Mesenchymal stem cell (in vitro differentiated cells and primary cell): ENCODE data around the gene PRR13.
"Not testable (repeated sequence)": the region's sequence is repeated elsewhere in the genome, so short reads cannot be mapped to it uniquely, and the experiment has no call there.

Source experiments
- DNase-seq: peaks from one replicate; pipeline ENCODE4 v3.0.0-alpha.2; 2013
- H2AFZ ChIP-seq: one replicate; pipeline ENCODE4 v1.6.1; 2013; ENCODE audit warnings: low read depth, mild to moderate bottlenecking, control low read depth, inconsistent platforms, low read length, moderate library complexity
- H2AK5ac ChIP-seq: 2 replicates; pipeline ENCODE4 v1.6.1; 2013; ENCODE audit warnings: low read length, moderate library complexity, mild to moderate bottlenecking, inconsistent platforms; ENCODE audit not compliant: severe bottlenecking
- H2BK120ac ChIP-seq: one replicate; pipeline ENCODE4 v1.6.1; 2013; ENCODE audit warnings: low read depth, mild to moderate bottlenecking, inconsistent platforms, low read length, moderate library complexity
- H2BK12ac ChIP-seq, 2 experiments: one replicate each; pipeline ENCODE4 v1.6.1; 2013; ENCODE audit warnings: inconsistent platforms in 2 of 2, low read length in 2 of 2, mild to moderate bottlenecking in 2 of 2, moderate library complexity in 2 of 2, control low read depth in 1 of 2
- H2BK15ac ChIP-seq: one replicate; pipeline ENCODE4 v1.6.1; 2013; ENCODE audit warnings: mild to moderate bottlenecking, low read depth, inconsistent platforms; ENCODE audit not compliant: poor library complexity, severe bottlenecking
- H2BK5ac ChIP-seq: 2 replicates; pipeline ENCODE4 v1.6.1; 2013; ENCODE audit warnings: low read depth, mild to moderate bottlenecking, low read length, control low read depth, inconsistent platforms; ENCODE audit not compliant: poor library complexity, severe bottlenecking
- H3K14ac ChIP-seq, 2 experiments: one replicate each; pipeline ENCODE4 v1.6.1; 2013; ENCODE audit warnings: inconsistent platforms in 2 of 2, low read length in 2 of 2, control low read depth in 1 of 2, mild to moderate bottlenecking in 1 of 2, moderate library complexity in 1 of 2
- H3K18ac ChIP-seq, 2 experiments: one replicate each; pipeline ENCODE4 v1.6.1; 2013; ENCODE audit warnings: inconsistent platforms in 2 of 2, low read length in 2 of 2, control low read depth in 1 of 2, low read depth in 1 of 2, mild to moderate bottlenecking in 1 of 2
- H3K23ac ChIP-seq, 2 experiments: one replicate each; pipeline ENCODE4 v1.6.1; 2013; ENCODE audit warnings: inconsistent platforms in 2 of 2, low read length in 2 of 2, mild to moderate bottlenecking in 2 of 2, moderate library complexity in 2 of 2, control low read depth in 1 of 2
- H3K27ac ChIP-seq: 2 replicates; pipeline ENCODE4 v1.5.1; 2013; ENCODE audit warnings: mild to moderate bottlenecking, moderate library complexity, low read length, control low read depth, inconsistent platforms; ENCODE audit not compliant: poor library complexity, severe bottlenecking
- H3K27me3 ChIP-seq, 2 experiments: 2 replicates each; pipeline versions ENCODE4 v1.6.1 to v1.7.0; 2013; ENCODE audit warnings: low read length in 2 of 2, mild to moderate bottlenecking in 2 of 2, moderate library complexity in 2 of 2, control low read depth in 1 of 2, inconsistent platforms in 1 of 2; ENCODE audit not compliant: control insufficient read depth in 1 of 2, insufficient read depth in 1 of 2
- H3K36me3 ChIP-seq, 2 experiments: 2 replicates each; pipeline versions ENCODE4 v1.6.1 to v1.7.0; 2013; ENCODE audit warnings: low read length in 2 of 2, control low read depth in 1 of 2, inconsistent platforms in 1 of 2, low read depth in 1 of 2, mild to moderate bottlenecking in 1 of 2; ENCODE audit not compliant: insufficient read depth in 2 of 2, control insufficient read depth in 1 of 2
- H3K4ac ChIP-seq, 2 experiments: one replicate each; pipeline ENCODE4 v1.6.1; 2013; ENCODE audit warnings: inconsistent platforms in 2 of 2, low read length in 2 of 2, mild to moderate bottlenecking in 2 of 2, moderate library complexity in 2 of 2, control low read depth in 1 of 2, low read depth in 1 of 2
- H3K4me1 ChIP-seq: 2 replicates; pipeline ENCODE4 v1.6.1; 2013; ENCODE audit warnings: low read depth, low read length, control low read depth; ENCODE audit not compliant: control insufficient read depth, insufficient read depth
- H3K4me2 ChIP-seq: 2 replicates; pipeline ENCODE4 v1.6.1; 2013; ENCODE audit warnings: low read length, mild to moderate bottlenecking, inconsistent platforms; ENCODE audit not compliant: poor library complexity, severe bottlenecking
- H3K4me3 ChIP-seq, 2 experiments: 2 replicates each; pipeline versions ENCODE4 v1.5.1 to v1.7.0; 2013; ENCODE audit warnings: low read length in 2 of 2, mild to moderate bottlenecking in 2 of 2, control low read depth in 1 of 2, low read depth in 1 of 2; ENCODE audit not compliant: insufficient read depth in 1 of 2
- H3K79me1 ChIP-seq: replicated peaks from 2 replicates; pipeline ENCODE4 v1.6.1; 2013; ENCODE audit warnings: mild to moderate bottlenecking, control low read depth, low read length, inconsistent platforms; ENCODE audit not compliant: poor library complexity, severe bottlenecking
- H3K9ac ChIP-seq: 2 replicates; pipeline ENCODE4 v1.7.0; 2013; ENCODE audit warnings: mild to moderate bottlenecking, low read length, moderate library complexity
- H3K9me3 ChIP-seq: 2 replicates; pipeline ENCODE4 v1.7.0; 2013; ENCODE audit warnings: mild to moderate bottlenecking, low read length; ENCODE audit not compliant: control insufficient read depth
- H4K8ac ChIP-seq: one replicate; pipeline ENCODE4 v1.6.1; 2013; ENCODE audit warnings: inconsistent platforms, mild to moderate bottlenecking, low read length, moderate library complexity
- H4K91ac ChIP-seq: one replicate; pipeline ENCODE4 v1.6.1; 2013; ENCODE audit warnings: mild to moderate bottlenecking, low read length, inconsistent platforms
- WGBS: methylation state at CpG from one replicate; pipeline ENCODE4 v1.1.7; 2013; ENCODE audit warnings: mixed read lengths; 5-methylcytosine and 5-hydroxymethylcytosine counted together

The PRR13 gene

DNA sequence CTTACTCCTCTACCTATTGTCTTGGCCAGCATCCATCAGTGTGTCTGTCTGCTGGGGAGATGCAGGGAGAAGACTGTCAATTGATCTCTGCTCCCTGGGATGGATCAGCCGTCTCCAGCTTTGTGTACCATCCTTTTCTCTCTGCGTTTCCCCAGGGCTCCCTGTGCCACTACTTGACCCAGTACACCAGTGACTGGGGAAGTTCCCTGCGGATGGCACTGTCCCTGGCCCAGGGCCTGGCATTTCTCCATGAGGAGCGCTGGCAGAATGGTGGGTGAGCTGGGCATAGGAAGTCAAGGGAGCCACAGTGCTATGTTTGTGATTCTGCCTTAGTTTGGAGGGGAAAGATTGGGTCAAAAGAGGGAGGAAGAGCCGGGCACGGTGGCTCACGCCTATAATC, 12.8 kb upstream of the PRR13 start:
- Histone ChIP-seq H3K23ac (no peak overlapping the region), H3K4me2 (no peak overlapping the region), H3K18ac (no peak overlapping the region)

GRCh38 chr12:53430116-53430515, 11.4 kb upstream of the PRR13 start:
- Histone ChIP-seq H2AK5ac (no peak overlapping the region), H3K27me3 (no peaks in the 10 kb centered on the region), H3K27ac (no peak overlapping the region), H3K14ac (no peak overlapping the region), H4K91ac (no peak overlapping the region), H3K4me3 (no peak overlapping the region), H3K36me3 (no peaks in the 10 kb centered on the region), H3K4ac (no peak overlapping the region), H2BK15ac (no peak overlapping the region), H3K79me1 (no peaks in the 10 kb centered on the region), H2AFZ (no peak overlapping the region), H2BK120ac (no peak overlapping the region), H3K18ac (no peak overlapping the region), H4K8ac (no peak overlapping the region), H3K9ac (no peak overlapping the region), H3K4me2 (no peak overlapping the region), H3K23ac (no peak overlapping the region), H2BK12ac (no peak overlapping the region), H3K9me3 (no peaks in the 10 kb centered on the region), H3K4me1 (peaks cover 7% of the 10 kb centered on the region), H2BK5ac (no peak overlapping the region)
- no peak for DNase-seq
- WGBS, result 88% methylated on average over 5 of the region's 5 CpGs

More for the DNA sequence above, 12.8 kb upstream of the PRR13 start:
- Histone ChIP-seq H3K9ac (no peak overlapping the region), H4K8ac (no peak overlapping the region), H3K27me3 (peaks cover 0 to 5% of the 10 kb centered on the region in 2 experiments), H2BK12ac (peak overlapping the region in 1 of 2 experiments; percentile 3), H3K27ac (no peak overlapping the region), H3K14ac (peak overlapping the region in 1 of 2 experiments; percentile 11), H2BK120ac (no peak overlapping the region), H2BK15ac (no peak overlapping the region), H2BK5ac (no peak overlapping the region), H3K4me1 (peaks cover 7% of the 10 kb centered on the region), H2AFZ (no peak overlapping the region), H3K4me3 (no peak overlapping the region), H3K4ac (no peak overlapping the region), H3K36me3 (no peaks in the 10 kb centered on the region), H2AK5ac (peak overlapping the region; percentile 53), H3K79me1 (no peaks in the 10 kb centered on the region), H3K9me3 (no peaks in the 10 kb centered on the region), H4K91ac (no peak overlapping the region)
- no peak for DNase-seq
- 95% methylated on average over 6 of the region's 7 CpGs for WGBS

DNA sequence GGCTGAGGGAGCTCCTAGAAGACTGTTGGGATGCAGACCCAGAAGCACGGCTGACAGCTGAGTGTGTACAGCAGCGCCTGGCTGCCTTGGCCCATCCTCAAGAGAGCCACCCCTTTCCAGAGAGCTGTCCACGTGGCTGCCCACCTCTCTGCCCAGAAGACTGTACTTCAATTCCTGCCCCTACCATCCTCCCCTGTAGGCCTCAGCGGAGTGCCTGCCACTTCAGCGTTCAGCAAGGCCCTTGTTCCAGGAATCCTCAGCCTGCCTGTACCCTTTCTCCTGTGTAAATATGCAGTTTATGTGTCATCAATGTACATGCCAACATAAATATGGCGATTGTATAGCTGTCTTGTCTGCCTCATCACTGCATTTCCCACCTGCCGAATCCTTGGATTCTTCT, 10.3 kb upstream of the PRR13 start:
- H2BK120ac ChIP-seq, result no peak overlapping the region
- no peak overlapping the region for H2BK15ac ChIP-seq
- no peak overlapping the region for H2BK12ac ChIP-seq
- H3K27me3 ChIP-seq, result no peaks in the 10 kb centered on the region
- H2AK5ac ChIP-seq, result no peak overlapping the region
- H3K36me3 ChIP-seq, result no peaks in the 10 kb centered on the region
- no peak for DNase-seq
- H3K9ac ChIP-seq, result no peak overlapping the region
- H4K8ac ChIP-seq, result no peak overlapping the region
- peak overlapping the region in 1 of 2 experiments; percentile 21 for H3K4ac ChIP-seq
- no peaks in the 10 kb centered on the region for H3K79me1 ChIP-seq
- no peak overlapping the region for H3K4me3 ChIP-seq
- H4K91ac ChIP-seq, result no peak overlapping the region
- no peaks in the 10 kb centered on the region for H3K9me3 ChIP-seq
- no peak overlapping the region for H3K14ac ChIP-seq
- no peak overlapping the region for H3K4me2 ChIP-seq
- H3K18ac ChIP-seq, result no peak overlapping the region
- no peak overlapping the region for H2AFZ ChIP-seq
- peaks cover 7% of the 10 kb centered on the region for H3K4me1 ChIP-seq
- H3K23ac ChIP-seq, result no peak overlapping the region
- WGBS, result 83% methylated on average over 6 of the region's 7 CpGs
- H2BK5ac ChIP-seq, result no peak overlapping the region
- H3K27ac ChIP-seq, result no peak overlapping the region

DNA sequence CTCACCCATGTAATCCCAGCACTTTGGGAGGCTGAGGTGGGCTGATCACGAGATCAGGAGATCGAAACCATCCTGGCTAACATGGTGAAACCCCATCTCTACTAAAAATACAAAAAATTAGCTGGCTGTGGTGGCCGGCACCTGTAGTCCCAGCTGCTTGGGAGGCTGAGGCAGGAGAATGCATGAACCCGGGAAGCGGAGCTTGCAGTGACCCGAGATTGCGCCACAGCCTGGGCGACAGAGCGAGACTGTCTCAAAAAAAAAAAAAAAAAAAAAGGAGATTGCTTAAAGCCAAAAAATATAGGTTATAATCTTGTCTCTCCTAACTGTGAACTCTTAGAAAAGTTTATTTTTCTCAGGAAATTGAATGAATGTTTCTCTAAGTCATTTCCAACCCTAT, 6.2 kb upstream of the PRR13 start:
- not testable (repeated sequence) for H3K4me1 ChIP-seq, H4K91ac ChIP-seq, H3K4ac ChIP-seq, H2BK15ac ChIP-seq, H3K27ac ChIP-seq, H3K18ac ChIP-seq, H2BK5ac ChIP-seq, H2BK12ac ChIP-seq, H2BK120ac ChIP-seq, H3K4me3 ChIP-seq, H3K36me3 ChIP-seq, H3K23ac ChIP-seq, H3K14ac ChIP-seq, H2AFZ ChIP-seq, H3K4me2 ChIP-seq, H3K9me3 ChIP-seq, H2AK5ac ChIP-seq, H3K27me3 ChIP-seq, H3K9ac ChIP-seq, H3K79me1 ChIP-seq, DNase-seq, H4K8ac ChIP-seq
- 95% methylated on average over 4 of the region's 9 CpGs for WGBS
